GM12873 (cell line): Measurements from ENCODE around the gene MINPP1.

Experiments
- CTCF ChIP-seq: IDR thresholded peaks from 2 replicates; pipeline ENCODE4 v1.5.1; 2012; ENCODE audit warnings: low read depth, mild to moderate bottlenecking, moderate library complexity, low read length, control low read depth; ENCODE audit not compliant: insufficient read depth; ENCODE audit errors: missing control alignments

The MINPP1 gene

DNA sequence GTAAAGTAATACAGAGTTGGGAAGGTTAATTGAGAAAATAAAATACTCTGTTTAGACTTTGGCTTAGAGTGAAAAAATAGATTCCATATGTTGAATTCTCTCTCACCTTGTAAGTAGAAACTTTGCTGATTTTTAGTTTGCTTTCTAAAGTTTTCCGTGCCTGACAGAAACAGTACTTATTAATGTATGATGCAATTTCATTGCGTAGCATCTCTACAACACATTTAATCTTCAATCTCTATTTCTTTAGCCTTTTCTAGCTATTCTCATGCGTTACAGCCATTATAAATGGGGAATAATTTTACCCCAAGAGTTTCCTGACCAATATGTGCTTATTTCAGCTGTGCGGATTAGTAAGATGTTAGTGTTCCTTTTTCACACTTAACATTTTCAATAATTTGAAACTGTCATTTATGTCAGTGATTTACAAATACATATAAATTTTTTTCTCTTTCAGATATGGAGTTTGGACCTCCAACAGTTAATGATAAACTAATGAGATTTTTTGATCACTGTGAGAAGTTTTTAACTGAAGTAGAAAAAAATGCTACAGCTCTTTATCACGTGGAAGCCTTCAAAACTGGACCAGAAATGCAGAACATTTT, 3.3 kb downstream of the MINPP1 start:
- TF ChIP-seq CTCF, result no peak

GRCh38 chr10:87508837-87509236, 4.1 kb downstream of the MINPP1 start:
- TF ChIP-seq CTCF, result no peak

DNA sequence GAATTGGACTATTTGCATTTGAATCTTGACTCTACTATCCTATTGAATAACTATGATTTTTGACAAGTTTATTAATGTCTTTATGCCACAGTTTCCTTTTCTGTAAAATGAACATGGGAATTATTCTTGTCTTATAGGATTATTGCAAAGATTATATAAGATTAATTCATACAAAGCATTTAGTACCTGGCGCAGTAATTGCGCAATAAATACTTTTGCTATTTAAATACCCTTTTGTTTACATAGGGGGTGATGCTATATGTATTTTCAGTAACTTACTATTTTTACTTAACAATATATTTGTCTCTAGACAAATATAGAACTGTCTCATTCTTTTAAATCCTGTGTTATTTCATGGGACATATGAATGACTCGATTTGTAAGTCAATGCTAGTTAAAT, 5.3 kb downstream of the MINPP1 start:
- TF ChIP-seq CTCF, result no peak

DNA sequence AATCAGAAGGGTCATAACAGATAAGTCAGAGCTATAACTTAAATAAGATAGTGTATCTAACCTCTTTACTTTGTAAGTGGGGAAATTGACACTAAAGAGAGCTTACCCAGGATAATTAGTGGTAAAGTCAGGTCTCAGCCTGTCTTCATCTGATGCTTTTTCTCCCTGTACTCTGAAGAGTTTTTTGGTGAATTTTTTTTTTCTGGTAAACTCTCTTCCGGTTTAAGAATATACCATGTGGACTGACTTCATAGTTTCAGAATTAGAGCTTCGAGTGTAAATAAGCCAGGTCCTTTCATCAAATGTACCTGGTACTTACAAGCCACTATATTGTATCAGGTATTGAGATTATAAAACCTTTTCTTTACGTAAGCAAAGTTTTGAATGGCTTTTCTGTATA, 6.8 kb downstream of the MINPP1 start:
- TF ChIP-seq CTCF, result no peak

- TF ChIP-seq CTCF, result no peak
Measured at GRCh38 chr10:87518937-87519336, 14.2 kb downstream of the MINPP1 start.

DNA sequence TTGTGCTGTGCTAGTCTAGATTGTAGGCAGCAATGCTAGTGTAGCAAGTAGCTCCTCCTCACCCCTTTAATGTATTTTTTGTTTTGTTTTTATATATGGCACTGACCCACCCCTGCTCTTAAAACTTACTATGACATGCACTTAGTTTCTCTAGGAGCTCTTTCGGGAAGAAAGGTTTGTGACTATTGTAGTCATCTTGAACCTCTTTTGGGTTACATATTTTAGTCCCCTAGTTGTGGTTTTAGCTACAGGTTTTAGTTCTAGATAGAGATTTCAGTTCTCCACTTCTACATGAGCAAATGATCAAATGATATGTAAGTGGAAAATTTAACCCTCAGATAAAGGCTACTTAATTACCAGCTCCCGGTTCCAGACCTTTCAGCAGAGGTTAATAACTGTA, 14.9 kb downstream of the MINPP1 start:
- no peak for TF ChIP-seq CTCF

GRCh38 chr10:87523731-87524130, 19.0 kb downstream of the MINPP1 start:
- TF ChIP-seq CTCF, result no peak
